Endodermal cell (in vitro differentiated cells): ENCODE measurements around the gene SMIM10. TPM values are rescaled to one million over a fixed set of nuclear protein-coding genes. Genes with fewer than 3 reads are reported as not detected.

ENCODE experiments used
- DNase-seq: peaks from one replicate; pipeline ENCODE4 v3.0.0-alpha.2; 2017
- H3K27ac ChIP-seq: 2 replicates; pipeline ENCODE4 v1.5.1; 2013; ENCODE audit warnings: mild to moderate bottlenecking, low read depth, low read length, moderate library complexity
- H3K27me3 ChIP-seq: 2 replicates; pipeline ENCODE4 v1.6.1; 2013; ENCODE audit warnings: mild to moderate bottlenecking, low read length, moderate library complexity; ENCODE audit not compliant: insufficient read depth, control insufficient read depth, poor library complexity, severe bottlenecking
- H3K36me3 ChIP-seq: 2 replicates; pipeline ENCODE4 v1.7.0; 2013; ENCODE audit warnings: mild to moderate bottlenecking, low read length, moderate library complexity; ENCODE audit not compliant: control insufficient read depth, insufficient read depth
- H3K4me1 ChIP-seq: one replicate; pipeline ENCODE4 v1.7.0; 2013; ENCODE audit warnings: low read length; ENCODE audit not compliant: control insufficient read depth, insufficient read depth
- H3K4me3 ChIP-seq: 2 replicates; pipeline ENCODE4 v1.5.1; 2013; ENCODE audit warnings: mild to moderate bottlenecking, low read length, moderate library complexity
- H3K9ac ChIP-seq: 2 replicates; pipeline ENCODE4 v1.6.1; 2013; ENCODE audit warnings: mild to moderate bottlenecking, low read length, moderate library complexity; ENCODE audit not compliant: poor library complexity, severe bottlenecking; ENCODE audit errors: extremely low read depth
- H3K9me3 ChIP-seq: 2 replicates; pipeline ENCODE4 v1.6.1; 2013; ENCODE audit warnings: mild to moderate bottlenecking, low read length, moderate library complexity; ENCODE audit not compliant: control insufficient read depth
- H3K27ac Mint-ChIP-seq: 2 replicates; pipeline ENCODE4 v1.8.0; 2020; ENCODE audit warnings: mixed read lengths
- H3K27me3 Mint-ChIP-seq: 2 replicates; pipeline ENCODE4 v1.8.0; 2021; ENCODE audit warnings: mild to moderate bottlenecking, mixed read lengths; ENCODE audit not compliant: insufficient read depth
- H3K36me3 Mint-ChIP-seq: 2 replicates; pipeline ENCODE4 v1.8.0; 2020; ENCODE audit warnings: low read depth, mixed read lengths
- H3K4me1 Mint-ChIP-seq: 2 replicates; pipeline ENCODE4 v1.8.0; 2020; ENCODE audit warnings: mixed read lengths
- H3K4me3 Mint-ChIP-seq: 2 replicates; pipeline ENCODE4 v1.8.0; 2020; ENCODE audit warnings: mild to moderate bottlenecking, moderate library complexity, mixed read lengths
- H3K9me3 Mint-ChIP-seq: 2 replicates; pipeline ENCODE4 v1.8.0; 2020; ENCODE audit warnings: mild to moderate bottlenecking, mixed read lengths
- WGBS, 2 experiments: methylation state at CpG; one replicate each; pipeline versions ENCODE4 v1.1.5 to v1.1.7; 2013; ENCODE audit warnings: missing lambda C conversion rate in 2 of 2, mixed read lengths in 1 of 2; ENCODE audit not compliant: insufficient coverage in 1 of 2, insufficient read length in 1 of 2; 5-methylcytosine and 5-hydroxymethylcytosine counted together
- total RNA-seq, 2 donors: library from RNA; stranded (reverse); fragmentation: NEBNext Ultra II Directional in 1 of 2; extraction: Animal tissue kit (Norgen Biotek cat#: 25700) in 1 of 2; gene quantifications; 2 replicates in 1 of 2; 3 replicates in 1 of 2; pipeline ENCODE4 v1.2.1, GENCODE V29; 2021
- TF ChIP-seq, protein P1 (sequence below): fragments of 200-600 bp; sonication (generic); conservative IDR thresholded peaks from 2 replicates; pipeline ENCODE4 v1.5.0; 2021; ENCODE audit warnings: antibody characterized with exemption, mild to moderate bottlenecking

Gene SMIM10
- total RNA-seq, 2 donors from 2014 or later = 1.2 to 2.7 TPM

DNA sequence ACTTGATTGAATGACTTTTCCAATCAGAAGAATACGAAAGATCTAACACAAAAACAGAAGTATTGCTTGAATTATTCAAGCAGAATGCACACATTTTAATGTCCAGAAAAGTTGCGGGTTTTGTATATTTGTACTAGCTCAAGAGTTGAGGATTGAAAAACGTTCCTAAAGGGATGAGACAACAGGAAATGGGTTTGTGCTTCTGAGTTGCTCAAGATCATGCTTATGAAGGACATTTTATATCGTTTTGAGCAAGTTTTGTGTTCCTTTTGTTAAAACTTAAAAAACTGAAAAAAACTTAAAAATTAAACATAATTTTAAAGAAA is 353 bp upstream of the SMIM10 start:
- H3K4me3 ChIP-seq = no peak overlapping the region
- WGBS, 2 experiments = 81% methylated on average over 3 of the region's 4 CpGs; no CpG with 5 or more reads in 1 of the 2 experiments
- no peak for DNase-seq
- Mint-ChIP-seq H3K4me3 (peak overlapping the region; percentile 55), H3K27ac (no peak overlapping the region), H3K36me3 (no peaks in the 10 kb centered on the region), H3K9me3 (peaks cover 49% of the 10 kb centered on the region), H3K4me1 (no peaks in the 10 kb centered on the region), H3K27me3 (peaks cover 11% of the 10 kb centered on the region)
- no peaks in the 10 kb centered on the region for H3K36me3 ChIP-seq
- H3K27ac ChIP-seq = no peak overlapping the region
- no peaks in the 10 kb centered on the region for H3K9me3 ChIP-seq
- TF ChIP-seq, protein P1, sequence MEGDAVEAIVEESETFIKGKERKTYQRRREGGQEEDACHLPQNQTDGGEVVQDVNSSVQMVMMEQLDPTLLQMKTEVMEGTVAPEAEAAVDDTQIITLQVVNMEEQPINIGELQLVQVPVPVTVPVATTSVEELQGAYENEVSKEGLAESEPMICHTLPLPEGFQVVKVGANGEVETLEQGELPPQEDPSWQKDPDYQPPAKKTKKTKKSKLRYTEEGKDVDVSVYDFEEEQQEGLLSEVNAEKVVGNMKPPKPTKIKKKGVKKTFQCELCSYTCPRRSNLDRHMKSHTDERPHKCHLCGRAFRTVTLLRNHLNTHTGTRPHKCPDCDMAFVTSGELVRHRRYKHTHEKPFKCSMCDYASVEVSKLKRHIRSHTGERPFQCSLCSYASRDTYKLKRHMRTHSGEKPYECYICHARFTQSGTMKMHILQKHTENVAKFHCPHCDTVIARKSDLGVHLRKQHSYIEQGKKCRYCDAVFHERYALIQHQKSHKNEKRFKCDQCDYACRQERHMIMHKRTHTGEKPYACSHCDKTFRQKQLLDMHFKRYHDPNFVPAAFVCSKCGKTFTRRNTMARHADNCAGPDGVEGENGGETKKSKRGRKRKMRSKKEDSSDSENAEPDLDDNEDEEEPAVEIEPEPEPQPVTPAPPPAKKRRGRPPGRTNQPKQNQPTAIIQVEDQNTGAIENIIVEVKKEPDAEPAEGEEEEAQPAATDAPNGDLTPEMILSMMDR = no peak
- no peaks in the 10 kb centered on the region for H3K4me1 ChIP-seq
- peaks cover 11% of the 10 kb centered on the region for H3K27me3 ChIP-seq
- no peak overlapping the region for H3K9ac ChIP-seq

DNA sequence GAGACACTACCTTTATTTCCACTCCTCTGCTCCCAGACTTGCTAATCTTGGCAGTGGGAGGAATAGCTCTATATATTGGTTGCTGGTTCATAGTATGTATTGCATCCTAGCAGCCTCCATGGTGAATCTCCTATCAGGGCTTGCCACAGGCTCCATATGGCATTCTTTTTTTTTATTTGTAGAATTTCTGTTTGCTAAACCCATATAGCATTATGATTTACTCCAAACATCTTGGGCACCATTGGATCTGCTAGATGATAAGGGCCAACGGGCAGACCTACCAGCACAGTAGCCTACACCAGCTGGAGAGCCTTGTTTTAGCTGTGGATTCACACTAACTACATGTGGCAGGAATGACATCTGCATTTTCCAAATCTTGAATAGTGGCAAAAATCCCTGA is 6.9 kb downstream of the SMIM10 start:
- H3K4me3 ChIP-seq = no peak overlapping the region
- no peaks in the 10 kb centered on the region for H3K9me3 ChIP-seq
- H3K4me1 Mint-ChIP-seq = no peaks in the 10 kb centered on the region
- H3K9ac ChIP-seq = no peak overlapping the region
- H3K4me1 ChIP-seq = no peaks in the 10 kb centered on the region
- H3K36me3 ChIP-seq = no peaks in the 10 kb centered on the region
- peaks cover 29% of the 10 kb centered on the region for H3K9me3 Mint-ChIP-seq
- H3K27ac Mint-ChIP-seq = no peak overlapping the region
- H3K27ac ChIP-seq = no peak overlapping the region
- no peak overlapping the region for H3K4me3 Mint-ChIP-seq
- TF ChIP-seq, protein P1 = no peak
- H3K36me3 Mint-ChIP-seq = no peaks in the 10 kb centered on the region
- no peaks in the 10 kb centered on the region for H3K27me3 Mint-ChIP-seq
- DNase-seq = no peak
- WGBS, 2 experiments = 71% methylated on average over 1 of the region's 1 CpG; no CpG with 5 or more reads in 1 of the 2 experiments
- H3K27me3 ChIP-seq = no peaks in the 10 kb centered on the region

DNA sequence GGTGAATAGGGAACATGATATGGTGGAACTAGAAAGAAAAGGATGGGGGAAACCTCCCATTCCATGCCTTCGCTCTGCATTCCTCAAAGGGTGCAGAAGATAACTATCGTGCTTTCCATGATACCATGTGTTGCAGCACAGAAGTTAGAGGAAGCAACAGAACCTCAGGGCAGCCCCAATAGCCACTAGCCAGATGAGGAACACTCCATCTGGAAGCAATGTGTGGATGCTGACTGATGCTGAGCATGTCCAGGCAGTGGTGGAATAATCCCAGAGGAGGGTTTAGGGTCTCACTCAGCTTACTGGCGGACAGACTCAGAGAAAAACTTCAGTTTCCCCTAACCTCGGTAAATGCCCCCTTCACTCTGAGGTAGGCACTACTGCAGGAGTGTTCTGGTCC is 7.5 kb downstream of the SMIM10 start:
- Histone ChIP-seq H3K27me3 (no peaks in the 10 kb centered on the region), H3K4me3 (no peak overlapping the region), H3K4me1 (no peaks in the 10 kb centered on the region), H3K9me3 (no peaks in the 10 kb centered on the region), H3K36me3 (no peaks in the 10 kb centered on the region), H3K27ac (no peak overlapping the region), H3K9ac (no peak overlapping the region)
- 91 to 100% methylated on average over 2 to 4 of the region's 4 CpGs for WGBS, 2 experiments
- Mint-ChIP-seq H3K4me1 (no peaks in the 10 kb centered on the region), H3K27ac (no peak overlapping the region), H3K27me3 (no peaks in the 10 kb centered on the region), H3K4me3 (no peak overlapping the region), H3K36me3 (no peaks in the 10 kb centered on the region), H3K9me3 (peaks cover 29% of the 10 kb centered on the region)
- DNase-seq = no peak
- TF ChIP-seq, protein P1 = no peak
